GM12872 (cell line): ENCODE measurements around the gene SLC10A7.

Experiments
- TF ChIP-seq, protein P1 (sequence below): IDR thresholded peaks from 3 replicates; pipeline ENCODE4 v1.5.1; 2011; ENCODE audit warnings: low read depth, mild to moderate bottlenecking, low read length, moderate library complexity; ENCODE audit not compliant: insufficient read depth

The SLC10A7 gene

DNA sequence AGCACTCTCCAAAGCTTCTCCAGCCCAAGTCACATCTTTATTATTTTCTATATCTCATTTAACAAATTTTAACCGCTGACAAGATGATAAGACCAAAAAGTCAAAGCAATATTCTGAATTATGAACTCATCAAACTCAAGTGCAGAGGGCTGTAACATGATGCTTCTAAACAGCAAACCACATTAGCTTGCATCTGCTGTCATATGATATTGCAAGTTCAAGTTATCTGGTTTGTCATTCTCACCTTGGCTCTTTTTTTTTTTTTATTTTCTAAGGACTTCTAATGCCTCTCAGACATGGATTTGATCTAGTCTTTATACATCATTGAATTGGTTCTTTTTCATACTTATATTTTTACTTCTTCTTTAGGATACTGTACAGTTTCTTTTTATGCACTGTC is 93.4 kb downstream of the SLC10A7 start:
- TF ChIP-seq, protein P1, sequence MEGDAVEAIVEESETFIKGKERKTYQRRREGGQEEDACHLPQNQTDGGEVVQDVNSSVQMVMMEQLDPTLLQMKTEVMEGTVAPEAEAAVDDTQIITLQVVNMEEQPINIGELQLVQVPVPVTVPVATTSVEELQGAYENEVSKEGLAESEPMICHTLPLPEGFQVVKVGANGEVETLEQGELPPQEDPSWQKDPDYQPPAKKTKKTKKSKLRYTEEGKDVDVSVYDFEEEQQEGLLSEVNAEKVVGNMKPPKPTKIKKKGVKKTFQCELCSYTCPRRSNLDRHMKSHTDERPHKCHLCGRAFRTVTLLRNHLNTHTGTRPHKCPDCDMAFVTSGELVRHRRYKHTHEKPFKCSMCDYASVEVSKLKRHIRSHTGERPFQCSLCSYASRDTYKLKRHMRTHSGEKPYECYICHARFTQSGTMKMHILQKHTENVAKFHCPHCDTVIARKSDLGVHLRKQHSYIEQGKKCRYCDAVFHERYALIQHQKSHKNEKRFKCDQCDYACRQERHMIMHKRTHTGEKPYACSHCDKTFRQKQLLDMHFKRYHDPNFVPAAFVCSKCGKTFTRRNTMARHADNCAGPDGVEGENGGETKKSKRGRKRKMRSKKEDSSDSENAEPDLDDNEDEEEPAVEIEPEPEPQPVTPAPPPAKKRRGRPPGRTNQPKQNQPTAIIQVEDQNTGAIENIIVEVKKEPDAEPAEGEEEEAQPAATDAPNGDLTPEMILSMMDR: no peak

DNA sequence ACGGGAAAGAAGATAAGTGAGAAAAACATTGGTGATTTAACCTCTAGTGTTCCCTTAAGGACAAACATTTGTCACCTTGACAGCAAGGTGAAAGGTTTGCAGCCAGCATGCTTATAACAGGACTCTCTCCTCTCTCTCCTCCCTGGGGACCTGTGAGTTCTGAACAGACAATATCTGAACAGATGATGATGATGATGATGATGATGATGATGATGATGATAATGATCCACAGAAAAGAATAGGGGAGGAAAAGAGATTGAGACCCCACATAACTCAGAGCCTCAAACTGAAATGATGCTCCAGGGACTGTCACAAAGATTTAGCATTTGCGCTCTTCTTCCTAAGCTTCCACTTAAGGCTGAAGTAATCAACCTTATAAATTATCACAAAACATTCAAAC is 103.9 kb downstream of the SLC10A7 start:
- TF ChIP-seq, protein P1: no peak

DNA sequence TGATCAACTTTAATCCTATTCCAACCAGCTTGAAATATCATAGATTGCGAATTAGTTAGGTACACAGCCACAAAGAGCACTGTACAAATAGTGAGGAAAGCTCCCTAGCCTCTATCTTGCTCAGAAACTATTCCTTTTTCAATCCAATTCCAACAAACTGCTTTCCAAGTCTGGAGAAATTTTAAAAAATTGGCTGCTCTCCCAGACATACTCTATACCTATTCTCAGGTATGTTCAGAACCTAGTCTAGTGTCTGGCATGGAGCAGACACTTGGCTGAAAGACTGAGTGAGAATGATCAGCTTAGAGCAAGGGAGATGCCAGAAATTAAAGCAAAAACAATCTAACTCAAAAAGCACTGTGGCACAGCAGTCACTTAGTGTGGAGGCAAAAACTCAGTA is 105.9 kb downstream of the SLC10A7 start:
- TF ChIP-seq, protein P1: no peak

DNA sequence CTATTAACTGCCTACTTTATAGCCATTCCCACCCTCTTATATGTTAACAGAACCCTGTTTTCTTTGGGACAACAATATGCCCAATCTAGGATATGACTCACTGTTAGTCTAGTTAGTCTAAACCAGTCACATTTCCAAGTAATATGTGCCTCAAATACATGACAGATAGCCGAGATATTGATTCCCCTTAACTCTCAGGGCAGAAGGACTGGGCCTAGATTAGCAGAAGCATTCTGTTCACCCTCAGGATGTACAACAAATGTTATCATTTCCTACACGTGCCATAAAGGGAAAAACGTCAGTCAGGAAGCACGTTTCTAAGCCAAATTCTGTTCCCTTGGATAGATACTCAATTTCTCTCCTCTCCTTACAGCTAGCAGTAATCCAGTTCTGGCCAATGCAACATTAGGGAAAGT is 114.1 kb downstream of the SLC10A7 start:
- TF ChIP-seq, protein P1: no peak

DNA sequence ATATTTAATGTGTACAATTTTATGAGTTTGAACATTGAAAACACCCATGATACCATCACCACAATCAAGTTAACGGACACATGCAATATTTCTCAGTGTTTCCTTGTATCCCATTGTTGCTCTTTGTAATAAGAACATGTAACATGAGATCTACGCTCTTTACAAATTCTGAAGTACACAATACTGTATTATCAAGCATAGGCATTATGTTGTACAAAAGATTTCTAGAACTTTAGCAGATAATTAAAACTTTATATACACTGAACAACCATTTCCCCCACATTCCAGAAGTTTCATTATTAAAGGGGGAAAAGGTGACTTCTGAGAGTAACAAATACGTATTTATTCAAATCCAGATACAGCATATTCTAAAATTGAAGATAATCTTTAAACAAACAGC is 114.5 kb downstream of the SLC10A7 start:
- TF ChIP-seq, protein P1: no peak

DNA sequence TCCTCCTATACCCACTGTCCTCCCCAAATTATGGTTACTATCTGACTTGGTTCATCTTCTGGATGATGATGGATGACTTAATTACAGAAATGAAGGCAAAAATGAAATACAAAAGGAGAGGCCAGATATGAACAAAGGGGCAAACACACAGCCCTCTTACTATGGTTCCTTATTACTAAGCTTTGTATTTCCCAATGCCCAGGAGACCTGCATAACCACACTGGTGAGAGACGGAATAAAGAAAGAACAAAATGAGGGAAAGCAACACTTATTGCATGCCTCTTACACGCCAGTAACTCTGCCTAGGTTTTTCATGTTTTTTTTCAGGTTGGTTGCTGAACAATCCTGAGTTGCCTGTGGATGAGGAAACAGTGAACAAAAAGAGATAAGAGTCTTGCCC is 120.5 kb downstream of the SLC10A7 start:
- TF ChIP-seq, protein P1: no peak

DNA sequence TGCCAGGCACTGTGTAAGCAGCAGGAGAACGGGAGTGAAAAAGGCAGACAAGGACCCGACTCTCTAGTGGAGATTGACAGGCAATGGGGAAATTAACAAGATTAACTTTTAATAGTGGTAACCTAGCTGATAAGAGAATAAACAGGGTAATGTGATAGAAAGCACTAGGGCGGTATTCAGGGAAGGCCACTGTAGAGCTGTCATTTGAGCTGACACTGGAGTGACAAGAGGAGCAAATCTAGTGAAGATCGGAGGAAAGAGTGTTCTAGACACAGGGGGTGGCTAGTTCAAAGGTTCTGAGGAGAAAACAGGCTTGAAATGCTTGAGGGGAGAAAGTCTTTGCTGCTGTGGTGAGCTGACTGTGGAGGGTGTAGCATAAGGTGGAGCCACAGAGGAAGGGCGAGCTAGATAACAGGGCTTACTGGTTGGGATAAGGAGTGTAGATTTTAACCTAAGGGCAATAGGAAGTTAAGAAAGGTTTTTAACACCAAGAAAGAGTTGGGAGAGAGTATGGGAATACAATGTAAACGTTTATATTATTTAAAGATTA is 122.8 kb downstream of the SLC10A7 start:
- TF ChIP-seq, protein P1: no peak

DNA sequence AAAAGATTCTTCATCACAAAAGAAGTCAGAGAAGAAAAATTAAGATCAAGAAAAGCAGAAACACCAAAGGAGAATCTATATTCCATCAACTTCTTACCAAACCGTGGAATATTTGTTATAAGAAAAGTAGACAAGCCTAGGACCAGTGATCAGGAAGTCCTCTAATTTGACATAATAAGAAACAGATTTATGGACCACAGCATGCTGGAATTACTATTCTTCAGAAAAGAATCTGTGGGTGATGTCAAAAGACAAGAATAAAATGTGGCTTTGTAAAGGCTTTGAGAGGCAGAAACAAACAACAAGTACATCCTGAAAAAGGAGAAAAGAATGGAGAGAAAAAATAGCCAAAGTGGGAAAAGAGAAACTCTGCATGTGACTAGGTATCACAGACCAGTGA is 123.3 kb downstream of the SLC10A7 start:
- TF ChIP-seq, protein P1: no peak
